Uterus (tissue), 4 donors: ENCODE results near the gene TRIM24. TPM values are rescaled to one million over a fixed set of nuclear protein-coding genes. Genes with fewer than 3 reads are reported as not detected.

Experiments used
- DNase-seq, 2 donors: peaks; one replicate each; pipeline ENCODE4 v3.0.0-alpha.2; 2019 to 2020
- H3K27ac ChIP-seq, 2 donors: fragments of 200-600 bp; sonication (generic); 1 replicate in 1 of 2; 2 replicates in 1 of 2; pipeline ENCODE4 v1.5.1; 2016 to 2018
- H3K27me3 ChIP-seq, 2 donors: fragments of 200-600 bp; sonication (generic); one replicate each; pipeline ENCODE4 v1.5.1; 2018 to 2019; ENCODE audit warnings: control low read depth in 1 of 2
- H3K36me3 ChIP-seq, 2 donors: fragments of 200-600 bp; sonication (generic); one replicate each; pipeline ENCODE4 v1.5.1; 2019; ENCODE audit warnings: control low read depth in 1 of 2
- H3K4me1 ChIP-seq, 2 donors: fragments of 200-600 bp; sonication (generic); one replicate each; pipeline ENCODE4 v1.5.1; 2018 to 2019; ENCODE audit warnings: control low read depth in 1 of 2
- H3K4me3 ChIP-seq, 2 donors: fragments of 200-600 bp; sonication (generic); 1 replicate in 1 of 2; 2 replicates in 1 of 2; pipeline ENCODE4 v1.5.1; 2018 to 2019; ENCODE audit warnings: mild to moderate bottlenecking in 1 of 2
- H3K9me3 ChIP-seq, 2 donors: fragments of 200-600 bp; sonication (generic); one replicate each; pipeline ENCODE4 v1.5.1; 2019; ENCODE audit warnings: control low read depth in 1 of 2
- POLR2A ChIP-seq, 2 donors: fragments of 450-650 bp; IDR thresholded peaks; one replicate each; pipeline ENCODE4 v1.6.1; 2016; ENCODE audit warnings: antibody characterized with exemption in 2 of 2, mild to moderate bottlenecking in 1 of 2, moderate library complexity in 1 of 2
- intact Hi-C: fragments of 100-400 bp; cut with DNase I; formaldehyde crosslinking; loops from one replicate; pipeline ENCODE4 v1.15.1; 2023; ENCODE audit warnings: low total_unique reads
- total RNA-seq, 4 donors: library from RNA; depleted of rRNA in 3 of 4; stranded (reverse); fragments of >200 nt in 3 of 4; gene quantifications; one replicate each; pipeline versions ENCODE4 v1.1.0 to v1.2.4, GENCODE V29; 2014 to 2023
- TF ChIP-seq, protein P1 (sequence below), 4 experiments: fragments of 200-600 bp in 2 of 4; fragments of 450-650 bp in 2 of 4; sonication (generic) in 2 of 4; IDR thresholded peaks; one replicate each; pipeline ENCODE4 v1.5.1; 2016 to 2019; ENCODE audit warnings: antibody characterized with exemption in 4 of 4, mild to moderate bottlenecking in 2 of 4, moderate library complexity in 1 of 4
- donor health status: DM: yes; HTN: yes; CAD: no.

The TRIM24 gene
- total RNA-seq, 4 donors from 2014 or later = 5.9 to 20.6 (median 14.7) TPM

DNA sequence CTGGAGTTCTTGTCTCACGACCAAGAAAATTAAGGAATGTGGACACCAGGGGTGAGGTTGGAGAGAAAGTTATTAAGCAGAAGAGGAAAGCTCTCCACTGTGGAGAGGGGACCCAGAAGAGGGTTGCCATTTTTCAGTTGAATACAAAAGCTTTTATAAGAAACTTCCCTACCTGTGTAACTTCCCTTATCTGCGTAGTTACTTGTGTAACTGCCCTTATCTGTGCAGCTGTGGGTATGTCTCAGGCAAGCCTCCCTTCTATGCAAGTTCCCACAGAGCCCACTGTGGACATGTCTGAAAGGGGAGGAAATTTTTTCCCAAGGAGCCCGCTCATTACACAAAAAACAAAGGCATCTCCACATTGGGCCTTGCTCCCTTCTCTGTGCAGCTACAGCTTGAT lies 146.2 kb downstream of the TRIM24 start:
- Histone ChIP-seq H3K9me3 (no peaks in the 10 kb centered on the region), H3K36me3 (no peaks in the 10 kb centered on the region), H3K27ac (no peak overlapping the region), H3K4me1 (no peaks in the 10 kb centered on the region), H3K4me3 (no peak overlapping the region), H3K27me3 (no peaks in the 10 kb centered on the region)
- no peak for TF ChIP-seq POLR2A (IDR thresholded peaks at IDR 0.05)
- intact Hi-C loops = no loop called here
- no peak for DNase-seq

DNA sequence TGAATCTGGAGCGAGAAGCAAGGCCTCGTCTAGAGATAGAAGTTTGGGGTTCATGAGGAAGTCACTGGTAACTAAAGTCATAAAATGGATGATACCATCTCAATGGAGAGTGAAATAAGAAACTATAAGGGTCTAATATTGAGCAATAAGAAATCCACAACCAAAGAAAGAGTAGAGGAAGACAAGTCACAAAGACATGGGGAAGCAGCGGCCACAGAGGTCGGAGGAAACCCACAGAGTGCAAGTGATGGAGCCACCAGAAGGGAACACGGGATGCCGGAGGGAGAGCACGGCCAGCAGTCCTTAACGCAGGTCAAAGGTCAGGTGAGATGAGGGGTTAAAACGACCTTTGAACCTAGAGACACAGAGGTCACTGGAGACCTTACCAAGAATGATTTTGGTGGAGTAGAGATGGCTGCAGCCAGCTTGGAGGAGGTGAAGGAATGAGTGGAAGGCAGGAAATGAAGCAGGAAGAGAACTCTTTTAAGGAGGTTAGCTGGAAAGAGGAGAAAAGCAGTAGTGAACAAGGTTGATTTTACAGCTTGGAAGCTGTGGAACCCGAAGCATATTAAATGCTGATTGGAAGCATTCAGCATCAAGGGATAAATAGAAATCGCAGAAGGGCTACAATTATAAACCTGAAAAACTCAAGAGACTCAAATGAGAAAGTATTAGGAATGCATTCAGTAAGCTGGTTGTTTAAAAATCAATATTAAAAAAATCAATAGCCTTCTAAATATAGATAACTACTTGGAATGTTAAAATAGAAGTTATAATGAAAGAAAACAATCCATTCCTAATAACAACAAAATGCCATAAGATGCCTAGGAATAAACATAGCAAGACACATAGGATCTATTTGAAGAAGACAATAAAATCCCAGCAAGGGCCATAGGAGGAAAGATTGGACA lies 147.4 kb downstream of the TRIM24 start:
- TF ChIP-seq, protein P1, sequence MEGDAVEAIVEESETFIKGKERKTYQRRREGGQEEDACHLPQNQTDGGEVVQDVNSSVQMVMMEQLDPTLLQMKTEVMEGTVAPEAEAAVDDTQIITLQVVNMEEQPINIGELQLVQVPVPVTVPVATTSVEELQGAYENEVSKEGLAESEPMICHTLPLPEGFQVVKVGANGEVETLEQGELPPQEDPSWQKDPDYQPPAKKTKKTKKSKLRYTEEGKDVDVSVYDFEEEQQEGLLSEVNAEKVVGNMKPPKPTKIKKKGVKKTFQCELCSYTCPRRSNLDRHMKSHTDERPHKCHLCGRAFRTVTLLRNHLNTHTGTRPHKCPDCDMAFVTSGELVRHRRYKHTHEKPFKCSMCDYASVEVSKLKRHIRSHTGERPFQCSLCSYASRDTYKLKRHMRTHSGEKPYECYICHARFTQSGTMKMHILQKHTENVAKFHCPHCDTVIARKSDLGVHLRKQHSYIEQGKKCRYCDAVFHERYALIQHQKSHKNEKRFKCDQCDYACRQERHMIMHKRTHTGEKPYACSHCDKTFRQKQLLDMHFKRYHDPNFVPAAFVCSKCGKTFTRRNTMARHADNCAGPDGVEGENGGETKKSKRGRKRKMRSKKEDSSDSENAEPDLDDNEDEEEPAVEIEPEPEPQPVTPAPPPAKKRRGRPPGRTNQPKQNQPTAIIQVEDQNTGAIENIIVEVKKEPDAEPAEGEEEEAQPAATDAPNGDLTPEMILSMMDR (IDR thresholded peaks at IDR 0.05) = no peak
- TF ChIP-seq POLR2A (IDR thresholded peaks at IDR 0.05) = no peak
- H3K27ac ChIP-seq = no peak overlapping the region
- H3K9me3 ChIP-seq = no peaks in the 10 kb centered on the region
- H3K4me3 ChIP-seq = no peak overlapping the region
- intact Hi-C loops = no loop called here
- no peaks in the 10 kb centered on the region for H3K4me1 ChIP-seq
- DNase-seq = no peak
- no peaks in the 10 kb centered on the region for H3K27me3 ChIP-seq
- no peaks in the 10 kb centered on the region for H3K36me3 ChIP-seq

DNA sequence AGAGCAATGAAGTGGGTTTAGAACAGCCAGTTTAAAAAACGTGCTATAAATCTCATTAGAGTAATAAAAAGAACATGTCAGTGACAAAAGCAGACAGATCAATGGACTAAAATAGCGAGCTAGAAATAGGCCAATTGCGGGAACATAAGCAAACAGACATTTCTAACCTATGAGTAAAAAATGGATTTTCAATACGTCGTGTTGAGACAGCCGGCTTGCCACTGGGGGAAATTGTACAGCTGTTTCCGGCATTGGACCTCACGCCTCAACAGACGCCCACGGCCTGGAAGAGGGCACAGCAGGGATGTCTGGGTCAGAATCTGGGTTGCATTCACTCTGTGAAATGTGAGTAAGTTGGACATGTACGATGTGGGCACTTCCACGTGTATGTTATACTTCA lies 148.2 kb downstream of the TRIM24 start:
- no peaks in the 10 kb centered on the region for H3K36me3 ChIP-seq
- no peak overlapping the region for H3K4me3 ChIP-seq
- intact Hi-C loops = no loop called here
- no peaks in the 10 kb centered on the region for H3K4me1 ChIP-seq
- H3K27me3 ChIP-seq = no peaks in the 10 kb centered on the region
- no peaks in the 10 kb centered on the region for H3K9me3 ChIP-seq
- TF ChIP-seq, protein P1 (IDR thresholded peaks at IDR 0.05) = no peak
- no peak for TF ChIP-seq POLR2A (IDR thresholded peaks at IDR 0.05)
- no peak overlapping the region for H3K27ac ChIP-seq
- no peak for DNase-seq

DNA sequence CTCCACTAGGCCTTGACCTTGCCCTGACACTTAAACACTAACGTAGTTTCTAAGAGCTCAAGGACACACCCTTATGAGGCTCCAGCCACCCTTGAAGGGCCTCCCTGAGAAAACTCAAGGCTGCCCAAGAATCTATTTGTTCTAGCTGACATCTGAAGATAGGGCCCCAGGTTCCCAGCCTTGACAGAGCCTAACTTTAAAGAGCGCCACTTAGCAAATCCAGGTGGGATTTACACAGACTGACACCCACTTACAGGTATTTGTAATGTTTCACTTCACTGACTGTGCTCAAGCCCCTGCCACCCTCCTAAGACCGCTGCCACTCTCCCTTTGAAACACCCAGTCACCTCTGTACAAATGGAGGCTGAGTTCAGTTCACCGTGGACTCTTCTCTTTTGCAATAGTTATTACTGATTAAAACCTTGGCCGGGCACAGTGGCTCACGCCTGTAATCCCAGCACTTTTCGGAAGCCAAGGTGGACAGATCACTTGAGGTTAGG lies 150.7 kb downstream of the TRIM24 start:
- no peaks in the 10 kb centered on the region for H3K4me1 ChIP-seq
- no peak overlapping the region for H3K27ac ChIP-seq
- H3K4me3 ChIP-seq = no peak overlapping the region
- no peak for TF ChIP-seq POLR2A (IDR thresholded peaks at IDR 0.05)
- TF ChIP-seq, protein P1 (IDR thresholded peaks at IDR 0.05) = no peak
- H3K27me3 ChIP-seq = no peaks in the 10 kb centered on the region
- intact Hi-C loops = no loop called here
- no peaks in the 10 kb centered on the region for H3K36me3 ChIP-seq
- no peaks in the 10 kb centered on the region for H3K9me3 ChIP-seq
- no peak for DNase-seq

DNA sequence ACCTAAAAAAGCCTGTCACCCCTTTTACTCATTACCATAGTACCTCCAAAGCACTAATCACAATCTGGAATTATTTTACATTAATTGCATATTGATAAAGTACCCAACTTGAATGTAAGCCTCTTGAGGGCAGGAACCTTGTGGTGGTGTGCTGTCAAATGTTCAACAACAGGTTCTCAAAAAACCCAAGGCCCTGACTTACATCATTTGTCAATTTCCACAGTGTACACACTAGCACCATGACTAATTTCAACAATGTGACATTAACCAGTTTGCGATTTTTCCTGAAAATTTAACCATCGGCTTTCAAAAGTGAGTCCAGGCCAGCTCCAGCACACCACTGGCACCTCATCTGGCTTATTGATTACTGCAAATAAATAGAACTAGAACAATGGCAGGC lies 153.6 kb downstream of the TRIM24 start:
- no peak overlapping the region for H3K4me3 ChIP-seq
- H3K27ac ChIP-seq = no peak overlapping the region
- DNase-seq = no peak

More for the DNA sequence above, 153.6 kb downstream of the TRIM24 start:
- TF ChIP-seq, protein P1 (IDR thresholded peaks at IDR 0.05) = no peak
- TF ChIP-seq POLR2A (IDR thresholded peaks at IDR 0.05) = no peak
- H3K4me1 ChIP-seq = no peaks in the 10 kb centered on the region
- no peaks in the 10 kb centered on the region for H3K27me3 ChIP-seq
- no peaks in the 10 kb centered on the region for H3K36me3 ChIP-seq
- intact Hi-C loops = no loop called here
- no peaks in the 10 kb centered on the region for H3K9me3 ChIP-seq
